Uterus (tissue), 4 donors: ENCODE data around the gene CHAF1A. TPM values are rescaled to one million over a fixed set of nuclear protein-coding genes. Genes with fewer than 3 reads are reported as not detected.

ENCODE experiments used
- DNase-seq, 2 donors: peaks; one replicate each; pipeline ENCODE4 v3.0.0-alpha.2; 2019 to 2020
- H3K27ac ChIP-seq, 2 donors: fragments of 200-600 bp; sonication (generic); 1 replicate in 1 of 2; 2 replicates in 1 of 2; pipeline ENCODE4 v1.5.1; 2016 to 2018
- H3K27me3 ChIP-seq, 2 donors: fragments of 200-600 bp; sonication (generic); one replicate each; pipeline ENCODE4 v1.5.1; 2018 to 2019; ENCODE audit warnings: control low read depth in 1 of 2
- H3K36me3 ChIP-seq, 2 donors: fragments of 200-600 bp; sonication (generic); one replicate each; pipeline ENCODE4 v1.5.1; 2019; ENCODE audit warnings: control low read depth in 1 of 2
- H3K4me1 ChIP-seq, 2 donors: fragments of 200-600 bp; sonication (generic); one replicate each; pipeline ENCODE4 v1.5.1; 2018 to 2019; ENCODE audit warnings: control low read depth in 1 of 2
- H3K4me3 ChIP-seq, 2 donors: fragments of 200-600 bp; sonication (generic); 1 replicate in 1 of 2; 2 replicates in 1 of 2; pipeline ENCODE4 v1.5.1; 2018 to 2019; ENCODE audit warnings: mild to moderate bottlenecking in 1 of 2
- H3K9me3 ChIP-seq, 2 donors: fragments of 200-600 bp; sonication (generic); one replicate each; pipeline ENCODE4 v1.5.1; 2019; ENCODE audit warnings: control low read depth in 1 of 2
- CTCF ChIP-seq, 4 experiments: fragments of 200-600 bp in 2 of 4; fragments of 450-650 bp in 2 of 4; sonication (generic) in 2 of 4; IDR thresholded peaks; one replicate each; pipeline ENCODE4 v1.5.1; 2016 to 2019; ENCODE audit warnings: antibody characterized with exemption in 4 of 4, mild to moderate bottlenecking in 2 of 4, moderate library complexity in 1 of 4
- POLR2A ChIP-seq, 2 donors: fragments of 450-650 bp; IDR thresholded peaks; one replicate each; pipeline ENCODE4 v1.6.1; 2016; ENCODE audit warnings: antibody characterized with exemption in 2 of 2, mild to moderate bottlenecking in 1 of 2, moderate library complexity in 1 of 2
- intact Hi-C: fragments of 100-400 bp; cut with DNase I; formaldehyde crosslinking; loops from one replicate; pipeline ENCODE4 v1.15.1; 2023; ENCODE audit warnings: low total_unique reads
- total RNA-seq, 4 donors: library from RNA; depleted of rRNA in 3 of 4; stranded (reverse); fragments of >200 nt in 3 of 4; gene quantifications; one replicate each; pipeline versions ENCODE4 v1.1.0 to v1.2.4, GENCODE V29; 2014 to 2023
- donor health status: DM: yes; HTN: yes; CAD: no.

CHAF1A gene
- total RNA-seq, 4 donors from 2014 or later: 0.59 to 12.9 (median 8.0) TPM

GRCh38 chr19:4357095-4357797 is 45.2 kb upstream of the CHAF1A start:
- Histone ChIP-seq H3K27me3 (no peaks in the 10 kb centered on the region), H3K9me3 (no peaks in the 10 kb centered on the region), H3K36me3 (no peaks in the 10 kb centered on the region), H3K27ac (no peak overlapping the region), H3K4me1 (no peaks in the 10 kb centered on the region), H3K4me3 (no peak overlapping the region)
- DNase-seq: no peak
- TF ChIP-seq POLR2A (IDR thresholded peaks at IDR 0.05) (no peak), CTCF (IDR thresholded peaks at IDR 0.05) (no peak)
- intact Hi-C loops: loop anchor here (10.0 kb wide), 1 partner anchor 92 kb away; no protein-coding TSS in a partner anchor

DNA sequence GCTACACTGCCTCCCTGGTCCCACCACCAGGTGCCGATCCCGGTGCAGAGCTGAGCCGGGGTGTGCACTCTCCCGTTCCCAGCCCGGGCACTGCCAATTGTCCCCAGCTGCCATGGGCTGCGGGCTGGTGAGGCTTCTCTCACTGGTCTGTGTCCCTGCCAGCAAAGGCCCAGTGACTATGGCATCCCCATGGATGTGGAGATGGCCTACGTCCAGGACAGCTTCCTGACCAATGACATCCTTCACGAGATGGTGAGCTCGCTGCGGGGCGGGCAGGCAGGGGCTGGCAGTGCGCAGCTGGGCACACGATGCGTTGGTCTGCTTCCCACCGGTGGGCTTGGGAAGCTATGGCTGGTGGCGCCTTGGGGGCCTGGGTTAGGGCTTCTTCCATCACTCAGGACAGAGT is 44.5 kb upstream of the CHAF1A start:
- no peaks in the 10 kb centered on the region for H3K36me3 ChIP-seq
- no peak overlapping the region for H3K4me3 ChIP-seq
- no peaks in the 10 kb centered on the region for H3K9me3 ChIP-seq
- H3K4me1 ChIP-seq: no peaks in the 10 kb centered on the region
- no peak overlapping the region for H3K27ac ChIP-seq
- DNase-seq: no peak
- intact Hi-C loops: loop anchor here (10.0 kb wide), 1 partner anchor 93 kb away; no protein-coding TSS in a partner anchor
- H3K27me3 ChIP-seq: no peaks in the 10 kb centered on the region
- no peak for TF ChIP-seq POLR2A (IDR thresholded peaks at IDR 0.05)
- no peak for TF ChIP-seq CTCF (IDR thresholded peaks at IDR 0.05)

GRCh38 chr19:4358709-4359626 is 43.5 kb upstream of the CHAF1A start:
- no peak for DNase-seq
- intact Hi-C loops: loop anchor here (10.0 kb wide), 1 partner anchor 94 kb away; no protein-coding TSS in a partner anchor
- no peaks in the 10 kb centered on the region for H3K36me3 ChIP-seq

DNA sequence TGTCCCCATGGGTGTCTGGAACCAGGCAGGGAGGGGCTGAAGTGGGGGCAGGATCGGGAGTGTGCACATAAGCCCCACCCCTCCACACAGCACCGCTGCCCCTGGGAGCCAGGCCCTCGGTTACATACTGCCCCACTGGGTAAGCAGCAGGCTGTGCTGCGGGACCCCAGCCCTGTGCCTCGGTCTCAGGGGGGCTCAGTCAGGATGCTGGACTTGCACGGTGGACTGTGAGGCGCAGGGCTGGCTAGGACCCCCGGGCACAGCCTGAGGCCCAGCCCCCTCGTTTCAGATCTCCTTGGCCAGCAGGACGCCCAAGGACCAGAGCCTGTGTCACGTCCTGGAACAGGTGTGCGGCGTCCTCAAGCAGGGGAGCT is 42.8 kb upstream of the CHAF1A start:
- DNase-seq: no peak
- no peaks in the 10 kb centered on the region for H3K4me1 ChIP-seq
- TF ChIP-seq POLR2A (IDR thresholded peaks at IDR 0.05): no peak
- TF ChIP-seq CTCF (IDR thresholded peaks at IDR 0.05): no peak
- no peaks in the 10 kb centered on the region for H3K9me3 ChIP-seq
- intact Hi-C loops: loop anchor here (10.0 kb wide), 1 partner anchor 95 kb away; no protein-coding TSS in a partner anchor
- H3K4me3 ChIP-seq: no peak overlapping the region
- H3K27me3 ChIP-seq: no peaks in the 10 kb centered on the region
- H3K36me3 ChIP-seq: no peaks in the 10 kb centered on the region
- no peak overlapping the region for H3K27ac ChIP-seq

More at GRCh38 chr19:4358709-4359626, 43.5 kb upstream of the CHAF1A start:
- no peak overlapping the region for H3K4me3 ChIP-seq
- TF ChIP-seq POLR2A (IDR thresholded peaks at IDR 0.05) (no peak), CTCF (IDR thresholded peaks at IDR 0.05) (no peak)
- no peaks in the 10 kb centered on the region for H3K9me3 ChIP-seq
- no peaks in the 10 kb centered on the region for H3K4me1 ChIP-seq
- H3K27me3 ChIP-seq: no peaks in the 10 kb centered on the region
- H3K27ac ChIP-seq: no peak overlapping the region
